Calu3 (cell line): ENCODE results near the gene BRD9. TPM values are rescaled to one million over a fixed set of nuclear protein-coding genes. Genes with fewer than 3 reads are reported as not detected.

Experiments
- BruUV-seq: library from RNA; stranded (reverse); fragments of 400-500 nt; replicated peaks from 2 replicates; lab custom pipeline; 2021; lab: Mats Ljungman, UMichigan
- CTCF ChIA-PET: fragments of 300-600 bp; sonication (Branson Sonifier 250); formaldehyde crosslinking; loops from one replicate; lab custom pipeline; 2022; ENCODE audit warnings: antibody characterized with exemption; lab: Charles Lee
- DNase-seq: peaks from one replicate; pipeline ENCODE4 v3.0.0; 2022
- H3K27ac Mint-ChIP-seq: one replicate; pipeline ENCODE4 v1.8.0; 2022; ENCODE audit warnings: mixed read lengths; ENCODE audit not compliant: unreplicated experiment
- H3K27me3 Mint-ChIP-seq: one replicate; pipeline ENCODE4 v1.8.0; 2022; ENCODE audit warnings: mixed read lengths; ENCODE audit not compliant: unreplicated experiment
- H3K36me3 Mint-ChIP-seq: one replicate; pipeline ENCODE4 v1.8.0; 2022; ENCODE audit warnings: mild to moderate bottlenecking, moderate library complexity, mixed read lengths; ENCODE audit not compliant: insufficient read depth, unreplicated experiment
- H3K4me1 Mint-ChIP-seq: one replicate; pipeline ENCODE4 v1.8.0; 2022; ENCODE audit warnings: mild to moderate bottlenecking, low read depth, mixed read lengths; ENCODE audit not compliant: unreplicated experiment
- H3K4me3 Mint-ChIP-seq: one replicate; pipeline ENCODE4 v1.8.0; 2022; ENCODE audit warnings: mild to moderate bottlenecking, low read depth, moderate library complexity, mixed read lengths; ENCODE audit not compliant: unreplicated experiment
- H3K9me3 Mint-ChIP-seq: one replicate; pipeline ENCODE4 v1.8.0; 2022; ENCODE audit warnings: low read depth, mixed read lengths; ENCODE audit not compliant: unreplicated experiment
- intact Hi-C: fragments of 100-400 bp; cut with micrococcal nuclease; formaldehyde crosslinking; loops from one replicate; pipeline ENCODE4 v1.10.0; 2022; ENCODE audit not compliant: unreplicated experiment
- total RNA-seq: library from RNA; stranded (reverse); gene quantifications from 2 replicates; pipeline ENCODE4 v1.2.3, GENCODE V29; 2022
- TF ChIP-seq, protein P1 (sequence below): fragments of 200-600 bp; IDR thresholded peaks from one replicate; pipeline ENCODE4 v1.8.0; 2022; ENCODE audit warnings: antibody characterized with exemption; ENCODE audit not compliant: unreplicated experiment

BRD9 gene
- total RNA-seq, 1 experiment from 2014 or later = 64.1 TPM

DNA sequence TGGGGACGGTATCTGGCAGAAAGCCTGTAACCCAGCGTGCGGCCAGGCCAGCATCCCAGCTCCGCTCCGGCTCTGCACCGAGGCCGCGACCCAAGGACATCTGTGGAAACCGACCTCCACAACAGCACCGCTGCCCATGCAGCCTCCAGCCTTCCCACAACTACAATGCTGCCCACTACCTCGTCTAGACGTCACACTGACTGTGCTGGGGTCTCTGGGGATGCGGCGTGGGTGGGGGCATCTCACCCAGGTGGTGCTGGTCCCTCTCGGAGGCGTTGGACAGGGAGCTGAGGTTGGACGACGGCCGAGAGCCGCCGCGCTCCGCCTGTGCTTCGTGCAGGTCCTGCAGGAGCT is 27.5 kb downstream of the BRD9 start:
- CTCF ChIA-PET = interaction anchor here (0.7 kb wide), 1 partner anchor 487 kb away, joined by 10 read pairs; no protein-coding TSS in a partner anchor
- peaks cover 31% of the 10 kb centered on the region for H3K36me3 Mint-ChIP-seq

DNA sequence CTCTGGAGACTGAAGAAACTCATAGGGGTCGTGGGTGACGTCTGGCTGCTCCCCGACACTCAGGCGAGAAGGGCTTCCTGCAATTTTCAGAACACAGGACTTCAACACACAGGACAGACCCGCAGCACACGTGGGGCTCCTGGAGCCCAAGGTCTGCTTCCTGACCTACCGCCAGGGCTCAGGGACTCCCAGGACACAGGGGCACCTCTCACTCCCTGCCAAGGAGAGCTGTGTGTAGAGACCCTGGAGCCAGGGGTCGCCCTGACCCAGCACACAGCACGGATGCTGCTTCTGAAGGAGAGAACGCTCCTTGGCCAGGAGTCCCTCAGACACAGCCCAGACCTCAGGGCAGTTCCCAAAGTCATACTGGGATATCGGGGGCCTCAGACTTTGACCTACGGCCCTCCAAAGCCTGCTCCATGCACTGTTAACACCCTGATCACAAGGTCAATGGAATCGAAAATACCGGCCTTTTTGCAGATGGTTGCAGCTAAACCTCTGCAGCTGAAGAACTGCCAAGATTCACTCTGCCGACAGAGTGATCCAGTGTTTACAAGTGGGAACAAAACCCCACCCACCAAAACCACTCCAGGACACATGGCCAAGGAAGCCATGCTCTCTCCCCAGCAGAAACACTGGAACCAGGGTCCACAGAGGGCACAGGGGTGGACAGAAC is 28.0 kb downstream of the BRD9 start:
- no peak overlapping the region for H3K27ac Mint-ChIP-seq
- intact Hi-C loops = no loop called here
- no TSS peak for BruUV-seq
- no peaks in the 10 kb centered on the region for H3K4me1 Mint-ChIP-seq
- peaks cover 27% of the 10 kb centered on the region for H3K36me3 Mint-ChIP-seq
- no peak for DNase-seq
- no peaks in the 10 kb centered on the region for H3K27me3 Mint-ChIP-seq
- CTCF ChIA-PET = interaction anchor here (0.7 kb wide), 1 partner anchor 487 kb away, joined by 10 read pairs; no protein-coding TSS in a partner anchor
- no peaks in the 10 kb centered on the region for H3K9me3 Mint-ChIP-seq
- TF ChIP-seq, protein P1, sequence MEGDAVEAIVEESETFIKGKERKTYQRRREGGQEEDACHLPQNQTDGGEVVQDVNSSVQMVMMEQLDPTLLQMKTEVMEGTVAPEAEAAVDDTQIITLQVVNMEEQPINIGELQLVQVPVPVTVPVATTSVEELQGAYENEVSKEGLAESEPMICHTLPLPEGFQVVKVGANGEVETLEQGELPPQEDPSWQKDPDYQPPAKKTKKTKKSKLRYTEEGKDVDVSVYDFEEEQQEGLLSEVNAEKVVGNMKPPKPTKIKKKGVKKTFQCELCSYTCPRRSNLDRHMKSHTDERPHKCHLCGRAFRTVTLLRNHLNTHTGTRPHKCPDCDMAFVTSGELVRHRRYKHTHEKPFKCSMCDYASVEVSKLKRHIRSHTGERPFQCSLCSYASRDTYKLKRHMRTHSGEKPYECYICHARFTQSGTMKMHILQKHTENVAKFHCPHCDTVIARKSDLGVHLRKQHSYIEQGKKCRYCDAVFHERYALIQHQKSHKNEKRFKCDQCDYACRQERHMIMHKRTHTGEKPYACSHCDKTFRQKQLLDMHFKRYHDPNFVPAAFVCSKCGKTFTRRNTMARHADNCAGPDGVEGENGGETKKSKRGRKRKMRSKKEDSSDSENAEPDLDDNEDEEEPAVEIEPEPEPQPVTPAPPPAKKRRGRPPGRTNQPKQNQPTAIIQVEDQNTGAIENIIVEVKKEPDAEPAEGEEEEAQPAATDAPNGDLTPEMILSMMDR = no peak
- H3K4me3 Mint-ChIP-seq = no peak overlapping the region

More for the DNA sequence above, 27.5 kb downstream of the BRD9 start:
- H3K9me3 Mint-ChIP-seq = no peaks in the 10 kb centered on the region
- H3K4me3 Mint-ChIP-seq = no peak overlapping the region
- H3K27ac Mint-ChIP-seq = no peak overlapping the region
- TF ChIP-seq, protein P1 = no peak
- intact Hi-C loops = no loop called here
- DNase-seq = no peak
- no peaks in the 10 kb centered on the region for H3K4me1 Mint-ChIP-seq
- no TSS peak for BruUV-seq
- no peaks in the 10 kb centered on the region for H3K27me3 Mint-ChIP-seq

DNA sequence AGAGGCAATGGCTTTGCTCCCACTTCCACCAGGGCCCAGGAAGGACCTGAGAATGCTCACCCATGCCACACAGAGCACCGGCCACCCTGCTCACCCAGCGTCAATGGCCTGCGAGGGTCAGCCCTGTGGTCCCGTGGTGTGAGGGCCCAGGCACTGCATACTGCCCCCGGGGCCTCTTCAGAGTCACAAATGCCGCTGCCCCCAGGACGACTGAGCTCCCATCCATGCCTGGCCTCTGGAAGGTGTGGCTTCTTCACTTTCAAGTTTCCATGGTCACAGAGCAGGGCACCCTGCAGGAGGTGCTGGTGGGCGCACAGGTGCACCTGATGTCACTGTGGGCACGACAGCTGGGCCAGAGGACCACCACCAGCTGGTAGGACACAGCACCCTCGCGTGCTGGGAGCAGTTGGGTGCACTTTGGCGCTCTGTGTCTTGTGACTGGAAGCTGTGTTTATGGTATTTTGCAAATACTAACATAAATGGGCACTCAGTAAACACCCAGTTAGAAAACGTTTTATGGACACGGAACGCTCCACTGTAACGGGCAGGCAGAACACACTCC is 29.3 kb downstream of the BRD9 start:
- intact Hi-C loops = no loop called here
- Mint-ChIP-seq H3K27ac (no peak overlapping the region), H3K9me3 (no peaks in the 10 kb centered on the region), H3K4me3 (no peak overlapping the region), H3K27me3 (no peaks in the 10 kb centered on the region), H3K4me1 (no peaks in the 10 kb centered on the region), H3K36me3 (peaks cover 22% of the 10 kb centered on the region)
- DNase-seq = no peak
- TF ChIP-seq, protein P1 = no peak
- no TSS peak for BruUV-seq
- CTCF ChIA-PET = no interaction called here

DNA sequence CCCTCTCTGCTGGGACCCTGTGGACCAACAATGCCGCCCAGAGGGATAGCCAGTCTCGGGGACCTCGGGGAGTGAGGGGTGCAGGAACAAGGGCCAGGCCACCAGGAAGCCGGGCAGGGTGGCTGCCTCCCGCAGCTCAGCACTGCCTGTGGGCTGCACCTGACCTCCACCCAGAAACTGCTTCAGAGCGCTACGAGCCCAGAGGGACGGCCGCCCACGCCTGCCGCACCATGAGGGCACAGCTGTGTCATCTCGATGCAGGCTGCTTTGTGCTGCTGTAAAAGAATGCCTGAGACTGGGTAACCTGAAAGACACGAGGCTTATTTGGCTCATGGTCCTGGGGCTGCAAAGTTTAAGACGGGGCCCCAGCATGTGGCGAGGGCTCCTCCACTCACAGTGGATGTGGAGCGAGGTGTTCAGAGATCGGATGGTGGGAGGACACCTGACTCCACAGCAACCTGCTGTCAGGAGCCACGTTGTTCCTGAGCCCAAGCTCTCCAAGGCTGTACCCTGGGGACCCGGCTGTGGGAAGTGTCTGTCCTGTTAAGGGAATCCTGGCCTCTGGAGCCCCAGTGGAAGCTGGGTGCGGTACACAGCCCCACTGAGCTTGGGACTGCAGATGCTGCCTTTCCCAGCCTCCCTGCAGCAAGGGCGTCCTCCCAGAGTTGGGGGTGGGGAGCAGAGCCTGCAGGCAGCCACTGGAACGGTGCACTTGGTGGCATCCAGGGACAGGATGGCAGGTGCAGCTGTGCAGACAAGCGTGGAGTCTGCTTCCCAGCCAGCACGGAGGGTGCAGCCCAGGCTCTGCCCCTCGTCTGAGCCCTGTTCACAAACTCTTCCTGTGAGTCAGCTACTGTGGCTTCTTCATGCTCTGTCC is 30.0 kb downstream of the BRD9 start:
- H3K36me3 Mint-ChIP-seq = peaks cover 25% of the 10 kb centered on the region
- BruUV-seq = no TSS peak
- intact Hi-C loops = no loop called here
- H3K9me3 Mint-ChIP-seq = no peaks in the 10 kb centered on the region
- TF ChIP-seq, protein P1 = no peak
- no peaks in the 10 kb centered on the region for H3K4me1 Mint-ChIP-seq
- no peaks in the 10 kb centered on the region for H3K27me3 Mint-ChIP-seq
- DNase-seq = no peak
- CTCF ChIA-PET = no interaction called here
- H3K4me3 Mint-ChIP-seq = no peak overlapping the region
- H3K27ac Mint-ChIP-seq = no peak overlapping the region
